HL-60 (cell line): ENCODE data around the gene TEX35.

ENCODE experiments used
- DNase-seq, 2 experiments: peaks; one replicate each; pipeline ENCODE4 v3.0.0-alpha.2; 2010 to 2020; ENCODE audit warnings: low read depth in 1 of 2, low spot score in 1 of 2
- H3K27ac ChIP-seq: fragments of 250-450 bp; sonication (Bioruptor Pico); replicated peaks from 2 replicates; pipeline ENCODE4 v1.5.1; 2020; ENCODE audit warnings: mild to moderate bottlenecking, moderate library complexity
- H3K27me3 ChIP-seq: fragments of 250-450 bp; sonication (Bioruptor Pico); 2 replicates; pipeline ENCODE4 v1.5.1; 2021; ENCODE audit warnings: mild to moderate bottlenecking, moderate library complexity; ENCODE audit not compliant: insufficient read depth, poor library complexity, severe bottlenecking
- H3K4me3 ChIP-seq: replicated peaks from 2 replicates; pipeline ENCODE4 v1.5.1; 2011; ENCODE audit warnings: mild to moderate bottlenecking, control low read depth, low read length; ENCODE audit not compliant: insufficient read depth
- GABPA ChIP-seq: IDR thresholded peaks from 2 replicates; pipeline ENCODE4 v1.6.1; 2012; ENCODE audit warnings: low read depth
- POLR2AphosphoS5 ChIP-seq: IDR thresholded peaks from 2 replicates; pipeline ENCODE4 v1.6.1; 2012; ENCODE audit warnings: low read depth
- SPI1 ChIP-seq: IDR thresholded peaks from 2 replicates; pipeline ENCODE4 v1.6.1; 2012; ENCODE audit warnings: low read depth, mild to moderate bottlenecking, borderline replicate concordance
- TF ChIP-seq, protein P1 (sequence below): IDR thresholded peaks from 2 replicates; pipeline ENCODE4 v1.6.1; 2012; ENCODE audit warnings: low read depth; ENCODE audit not compliant: insufficient replicate concordance
- TF ChIP-seq, protein P2 (sequence below): IDR thresholded peaks from one replicate; pipeline ENCODE4 v1.5.1; 2011; ENCODE audit warnings: low read length, control low read depth, inconsistent platforms; ENCODE audit not compliant: insufficient read depth

The TEX35 gene

DNA sequence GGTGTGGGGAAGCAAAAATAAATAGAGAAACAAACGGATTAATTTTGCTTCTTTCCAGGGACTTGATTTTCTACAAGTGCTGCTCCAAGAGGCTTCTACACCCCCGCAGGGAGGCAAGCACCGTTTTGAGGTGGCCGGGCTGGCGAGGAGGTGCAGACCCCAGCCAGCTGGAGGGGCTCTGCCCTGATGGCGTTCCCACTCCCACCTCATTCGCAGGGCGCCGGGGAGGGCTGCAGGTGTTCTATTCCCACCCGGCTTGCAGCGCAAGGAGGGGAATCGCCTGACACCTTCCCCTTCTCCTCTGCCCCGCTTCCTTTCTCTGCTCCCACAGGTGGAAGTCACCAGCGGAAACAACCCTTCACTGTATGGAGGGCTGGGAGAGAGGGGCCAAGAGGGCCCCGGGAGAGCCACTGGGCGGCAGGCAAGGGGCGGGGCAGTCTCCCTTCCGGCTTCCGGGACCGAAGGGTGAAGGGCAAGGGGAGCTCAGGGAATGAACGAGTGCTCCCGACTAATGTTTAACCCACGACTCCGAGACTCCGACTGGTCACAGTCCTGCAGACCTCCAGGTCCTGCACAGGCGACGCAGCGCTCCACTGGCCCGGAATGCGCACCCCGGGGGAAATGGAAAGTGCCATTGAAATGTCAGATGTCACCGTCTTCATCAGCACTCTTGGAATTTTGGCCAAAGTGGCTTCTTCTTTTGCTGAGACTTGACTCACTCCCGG is 29.1 kb downstream of the TEX35 start:
- TF ChIP-seq, protein P1, sequence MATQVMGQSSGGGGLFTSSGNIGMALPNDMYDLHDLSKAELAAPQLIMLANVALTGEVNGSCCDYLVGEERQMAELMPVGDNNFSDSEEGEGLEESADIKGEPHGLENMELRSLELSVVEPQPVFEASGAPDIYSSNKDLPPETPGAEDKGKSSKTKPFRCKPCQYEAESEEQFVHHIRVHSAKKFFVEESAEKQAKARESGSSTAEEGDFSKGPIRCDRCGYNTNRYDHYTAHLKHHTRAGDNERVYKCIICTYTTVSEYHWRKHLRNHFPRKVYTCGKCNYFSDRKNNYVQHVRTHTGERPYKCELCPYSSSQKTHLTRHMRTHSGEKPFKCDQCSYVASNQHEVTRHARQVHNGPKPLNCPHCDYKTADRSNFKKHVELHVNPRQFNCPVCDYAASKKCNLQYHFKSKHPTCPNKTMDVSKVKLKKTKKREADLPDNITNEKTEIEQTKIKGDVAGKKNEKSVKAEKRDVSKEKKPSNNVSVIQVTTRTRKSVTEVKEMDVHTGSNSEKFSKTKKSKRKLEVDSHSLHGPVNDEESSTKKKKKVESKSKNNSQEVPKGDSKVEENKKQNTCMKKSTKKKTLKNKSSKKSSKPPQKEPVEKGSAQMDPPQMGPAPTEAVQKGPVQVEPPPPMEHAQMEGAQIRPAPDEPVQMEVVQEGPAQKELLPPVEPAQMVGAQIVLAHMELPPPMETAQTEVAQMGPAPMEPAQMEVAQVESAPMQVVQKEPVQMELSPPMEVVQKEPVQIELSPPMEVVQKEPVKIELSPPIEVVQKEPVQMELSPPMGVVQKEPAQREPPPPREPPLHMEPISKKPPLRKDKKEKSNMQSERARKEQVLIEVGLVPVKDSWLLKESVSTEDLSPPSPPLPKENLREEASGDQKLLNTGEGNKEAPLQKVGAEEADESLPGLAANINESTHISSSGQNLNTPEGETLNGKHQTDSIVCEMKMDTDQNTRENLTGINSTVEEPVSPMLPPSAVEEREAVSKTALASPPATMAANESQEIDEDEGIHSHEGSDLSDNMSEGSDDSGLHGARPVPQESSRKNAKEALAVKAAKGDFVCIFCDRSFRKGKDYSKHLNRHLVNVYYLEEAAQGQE, result no peak
- TF ChIP-seq, protein P2, sequence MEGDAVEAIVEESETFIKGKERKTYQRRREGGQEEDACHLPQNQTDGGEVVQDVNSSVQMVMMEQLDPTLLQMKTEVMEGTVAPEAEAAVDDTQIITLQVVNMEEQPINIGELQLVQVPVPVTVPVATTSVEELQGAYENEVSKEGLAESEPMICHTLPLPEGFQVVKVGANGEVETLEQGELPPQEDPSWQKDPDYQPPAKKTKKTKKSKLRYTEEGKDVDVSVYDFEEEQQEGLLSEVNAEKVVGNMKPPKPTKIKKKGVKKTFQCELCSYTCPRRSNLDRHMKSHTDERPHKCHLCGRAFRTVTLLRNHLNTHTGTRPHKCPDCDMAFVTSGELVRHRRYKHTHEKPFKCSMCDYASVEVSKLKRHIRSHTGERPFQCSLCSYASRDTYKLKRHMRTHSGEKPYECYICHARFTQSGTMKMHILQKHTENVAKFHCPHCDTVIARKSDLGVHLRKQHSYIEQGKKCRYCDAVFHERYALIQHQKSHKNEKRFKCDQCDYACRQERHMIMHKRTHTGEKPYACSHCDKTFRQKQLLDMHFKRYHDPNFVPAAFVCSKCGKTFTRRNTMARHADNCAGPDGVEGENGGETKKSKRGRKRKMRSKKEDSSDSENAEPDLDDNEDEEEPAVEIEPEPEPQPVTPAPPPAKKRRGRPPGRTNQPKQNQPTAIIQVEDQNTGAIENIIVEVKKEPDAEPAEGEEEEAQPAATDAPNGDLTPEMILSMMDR, result no peak
- TF ChIP-seq SPI1, result no peak
- TF ChIP-seq GABPA, result no peak
- TF ChIP-seq POLR2AphosphoS5, result no peak
- peak overlapping the region; percentile 76 for H3K27ac ChIP-seq
- peak overlapping the region; percentile 66 for H3K4me3 ChIP-seq
- peak; percentile 37 to 61 for DNase-seq
- H3K27me3 ChIP-seq, result no peaks in the 10 kb centered on the region

DNA sequence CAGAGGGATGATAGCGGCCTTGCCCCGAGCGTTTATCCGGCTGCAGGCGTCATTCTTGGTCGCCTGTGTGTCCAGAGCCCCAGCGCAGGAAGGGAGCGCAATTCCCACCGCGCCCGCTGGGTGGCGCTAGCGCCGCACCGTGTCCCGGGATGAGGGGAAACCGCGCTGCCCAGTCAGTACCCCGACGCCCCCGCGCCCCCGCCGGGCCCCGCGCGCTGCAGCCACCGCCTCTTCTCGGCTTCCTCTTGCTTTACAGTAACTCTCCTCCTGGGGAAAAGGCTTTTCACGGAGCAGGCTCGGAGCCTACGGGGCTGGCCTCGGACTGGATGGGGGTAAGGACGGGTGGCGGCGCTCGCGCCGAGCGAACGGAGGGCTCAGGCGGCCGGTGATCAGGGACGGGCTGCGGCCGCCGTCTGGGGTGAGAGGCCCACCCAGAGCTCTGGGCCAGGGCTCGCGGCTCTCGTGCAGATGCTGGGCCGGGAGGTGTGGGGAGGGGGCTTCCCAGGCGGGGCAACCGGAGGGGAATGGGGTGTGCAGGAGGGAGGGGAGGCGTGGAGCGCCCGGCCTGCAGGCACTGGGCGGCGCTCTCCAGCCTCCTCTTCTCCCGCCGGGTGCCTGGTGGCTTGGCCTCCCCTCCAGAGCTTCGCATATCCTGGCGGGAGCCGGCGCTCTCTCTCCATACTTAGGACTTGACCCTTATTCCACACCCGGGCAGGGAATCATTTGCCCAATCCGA is 29.8 kb downstream of the TEX35 start:
- peak; percentile 65 to 88 for DNase-seq
- H3K4me3 ChIP-seq, result peak overlapping the region; percentile 66
- no peaks in the 10 kb centered on the region for H3K27me3 ChIP-seq
- H3K27ac ChIP-seq, result peak overlapping the region; percentile 76
- no peak for TF ChIP-seq GABPA
- TF ChIP-seq, protein P1, result peak; percentile 65
- TF ChIP-seq, protein P2, result peak; percentile 70

DNA sequence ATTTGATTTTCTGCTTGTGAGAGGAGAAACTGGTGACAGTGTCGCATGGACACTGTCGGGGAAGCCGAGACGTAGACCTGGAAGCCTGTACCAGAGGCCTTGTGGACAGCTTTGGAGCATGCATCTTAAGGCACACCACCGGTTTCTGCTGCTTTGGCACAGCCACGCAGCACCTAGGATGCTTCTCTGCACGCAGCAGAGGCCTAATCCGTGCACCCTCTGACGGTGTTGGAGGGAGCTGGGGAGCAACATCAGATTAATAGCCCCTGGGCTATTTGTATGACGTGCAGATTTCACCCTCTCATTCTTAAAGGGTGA is 30.3 kb downstream of the TEX35 start:
- DNase-seq, result no peak
- Histone ChIP-seq H3K27ac (no peak overlapping the region; the same call in 1 of the 2 replicates), H3K4me3 (peak overlapping the region; percentile 66; the same call in 1 of the 2 replicates), H3K27me3 (no peaks in the 10 kb centered on the region)
- TF ChIP-seq, protein P2, result no peak
- TF ChIP-seq POLR2AphosphoS5, result no peak
- TF ChIP-seq GABPA, result no peak
- TF ChIP-seq SPI1, result no peak
- TF ChIP-seq, protein P1, result no peak
